HUES64 (cell line): ENCODE measurements around the gene ATP9B. TPM values are rescaled to one million over a fixed set of nuclear protein-coding genes. Genes with fewer than 3 reads are reported as not detected.

Source experiments
- H3K27ac ChIP-seq: 2 replicates; pipeline ENCODE4 v1.7.0; 2013; ENCODE audit warnings: low read depth, low read length, inconsistent platforms
- H3K27me3 ChIP-seq: 2 replicates; pipeline ENCODE4 v1.6.1; 2013; ENCODE audit warnings: mild to moderate bottlenecking, low read length; ENCODE audit not compliant: insufficient read depth
- H3K36me3 ChIP-seq: 2 replicates; pipeline ENCODE4 v1.6.1; 2013; ENCODE audit warnings: mild to moderate bottlenecking, low read length; ENCODE audit not compliant: insufficient read depth
- H3K4me1 ChIP-seq: 2 replicates; pipeline ENCODE4 v1.6.1; 2013; ENCODE audit warnings: mild to moderate bottlenecking, low read length, moderate library complexity; ENCODE audit not compliant: insufficient read depth
- H3K4me3 ChIP-seq: 2 replicates; pipeline ENCODE4 v1.5.1; 2013; ENCODE audit warnings: mild to moderate bottlenecking, low read length, moderate library complexity
- H3K9ac ChIP-seq: 2 replicates; pipeline ENCODE4 v1.6.1; 2013; ENCODE audit warnings: mild to moderate bottlenecking, low read depth, low read length
- H3K9me3 ChIP-seq: 2 replicates; pipeline ENCODE4 v1.6.1; 2013; ENCODE audit warnings: low read depth, low read length; ENCODE audit not compliant: insufficient read depth
- WGBS: fragments of 150-250, 120-280 bp; methylation state at CpG from one replicate; pipeline ENCODE4 v1.1.7; 2013; ENCODE audit warnings: missing lambda C conversion rate; 5-methylcytosine and 5-hydroxymethylcytosine counted together
- polyA plus RNA-seq, 2 experiments: library from polyadenylated mRNA; stranded (reverse); fragments of 50-300 nt; gene quantifications; one replicate each; pipeline ENCODE4 v1.2.3, GENCODE V29; 2013

ATP9B gene, protein sequence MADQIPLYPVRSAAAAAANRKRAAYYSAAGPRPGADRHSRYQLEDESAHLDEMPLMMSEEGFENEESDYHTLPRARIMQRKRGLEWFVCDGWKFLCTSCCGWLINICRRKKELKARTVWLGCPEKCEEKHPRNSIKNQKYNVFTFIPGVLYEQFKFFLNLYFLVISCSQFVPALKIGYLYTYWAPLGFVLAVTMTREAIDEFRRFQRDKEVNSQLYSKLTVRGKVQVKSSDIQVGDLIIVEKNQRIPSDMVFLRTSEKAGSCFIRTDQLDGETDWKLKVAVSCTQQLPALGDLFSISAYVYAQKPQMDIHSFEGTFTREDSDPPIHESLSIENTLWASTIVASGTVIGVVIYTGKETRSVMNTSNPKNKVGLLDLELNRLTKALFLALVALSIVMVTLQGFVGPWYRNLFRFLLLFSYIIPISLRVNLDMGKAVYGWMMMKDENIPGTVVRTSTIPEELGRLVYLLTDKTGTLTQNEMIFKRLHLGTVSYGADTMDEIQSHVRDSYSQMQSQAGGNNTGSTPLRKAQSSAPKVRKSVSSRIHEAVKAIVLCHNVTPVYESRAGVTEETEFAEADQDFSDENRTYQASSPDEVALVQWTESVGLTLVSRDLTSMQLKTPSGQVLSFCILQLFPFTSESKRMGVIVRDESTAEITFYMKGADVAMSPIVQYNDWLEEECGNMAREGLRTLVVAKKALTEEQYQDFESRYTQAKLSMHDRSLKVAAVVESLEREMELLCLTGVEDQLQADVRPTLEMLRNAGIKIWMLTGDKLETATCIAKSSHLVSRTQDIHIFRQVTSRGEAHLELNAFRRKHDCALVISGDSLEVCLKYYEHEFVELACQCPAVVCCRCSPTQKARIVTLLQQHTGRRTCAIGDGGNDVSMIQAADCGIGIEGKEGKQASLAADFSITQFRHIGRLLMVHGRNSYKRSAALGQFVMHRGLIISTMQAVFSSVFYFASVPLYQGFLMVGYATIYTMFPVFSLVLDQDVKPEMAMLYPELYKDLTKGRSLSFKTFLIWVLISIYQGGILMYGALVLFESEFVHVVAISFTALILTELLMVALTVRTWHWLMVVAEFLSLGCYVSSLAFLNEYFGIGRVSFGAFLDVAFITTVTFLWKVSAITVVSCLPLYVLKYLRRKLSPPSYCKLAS
- 9.4 TPM for polyA plus RNA-seq (2013, experiment 1 of 2)
- polyA plus RNA-seq (2013, experiment 2 of 2): 11.3 TPM

DNA sequence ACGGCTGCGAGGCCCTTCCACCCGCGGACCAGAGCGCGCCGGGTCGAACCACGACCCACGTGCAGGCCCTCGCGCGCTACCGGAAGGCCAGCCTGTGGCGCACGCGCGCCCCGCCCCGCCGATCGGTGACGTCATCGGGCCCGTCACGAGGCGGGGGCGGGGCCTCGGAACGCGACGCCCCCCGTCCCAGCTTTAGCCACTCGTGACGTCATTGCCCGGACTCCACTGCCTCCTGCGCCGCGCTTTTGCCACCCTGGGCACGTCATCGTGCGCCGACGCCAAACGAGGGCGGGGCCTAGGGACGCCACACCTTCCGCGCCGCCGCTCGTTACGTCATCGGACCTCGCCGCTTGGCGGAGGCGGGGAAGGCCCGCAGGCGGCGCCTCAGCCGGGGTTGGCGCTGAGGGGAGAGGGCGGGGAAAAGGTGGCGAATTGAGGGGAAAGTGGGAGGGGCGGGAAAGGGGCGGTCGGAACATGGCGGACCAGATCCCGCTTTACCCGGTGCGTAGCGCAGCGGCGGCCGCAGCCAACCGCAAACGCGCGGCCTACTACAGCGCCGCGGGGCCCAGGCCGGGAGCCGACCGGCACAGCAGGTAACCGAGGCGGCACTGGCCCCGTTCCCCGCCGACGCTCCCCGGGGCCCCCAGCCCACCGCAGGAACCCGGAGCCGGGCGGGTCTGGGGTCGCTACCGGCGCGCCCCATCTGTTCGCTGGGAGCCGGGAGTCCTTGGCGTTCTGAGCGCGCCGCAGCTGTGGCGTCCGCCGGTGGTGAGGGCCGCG is at the start of gene ATP9B:
TSS of gene ATP9B (plus strand) at position 458 of the 780 bp plus-strand sequence. CDS start at position 475, 17 bp downstream.
- Histone ChIP-seq H3K27ac (peak within 1 kb of the TSS; percentile 88), H3K4me1 (0 out of 2 replicates have a peak, but pooled peaks cover 3% of the 10 kb centered on the region), H3K36me3 (0 out of 2 replicates have a peak, but pooled peaks cover 3% of the 10 kb centered on the region), H3K9ac (peak within 1 kb of the TSS; percentile 87), H3K4me3 (peak within 1 kb of the TSS; percentile 94), H3K9me3 (peaks cover 29% of the 10 kb centered on the region), H3K27me3 (peaks cover 23% of the 10 kb centered on the region)
- 3% methylated on average over 112 of the region's 112 CpGs for whole genome bisulfite sequencing

DNA sequence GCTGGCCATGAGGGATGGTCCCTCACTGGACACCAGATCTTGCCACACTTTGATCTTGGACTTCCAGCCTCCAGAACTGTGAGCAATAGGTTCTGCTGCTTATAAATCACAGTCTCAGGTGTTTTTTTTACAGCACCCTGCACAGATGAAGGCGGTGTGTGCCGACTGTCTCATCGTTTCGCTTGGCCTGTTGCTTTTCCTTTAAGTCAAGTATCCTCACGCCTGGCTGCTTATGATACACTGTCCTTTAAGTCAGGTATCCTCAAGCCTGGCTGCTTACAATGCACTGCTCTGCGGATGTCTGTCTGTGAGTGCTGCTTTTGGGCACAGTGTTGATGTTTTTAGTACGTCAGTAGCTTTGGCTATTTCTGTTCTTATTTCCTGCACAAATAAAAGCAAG is 49.3 kb upstream of the ATP9B start:
- Histone ChIP-seq H3K36me3 (no peaks in the 10 kb centered on the region), H3K27ac (no peak overlapping the region), H3K9me3 (peaks cover 10% of the 10 kb centered on the region), H3K9ac (no peak overlapping the region), H3K27me3 (no peaks in the 10 kb centered on the region), H3K4me1 (no peaks in the 10 kb centered on the region), H3K4me3 (no peak overlapping the region)
- WGBS: 80% methylated on average over 7 of the region's 7 CpGs

DNA sequence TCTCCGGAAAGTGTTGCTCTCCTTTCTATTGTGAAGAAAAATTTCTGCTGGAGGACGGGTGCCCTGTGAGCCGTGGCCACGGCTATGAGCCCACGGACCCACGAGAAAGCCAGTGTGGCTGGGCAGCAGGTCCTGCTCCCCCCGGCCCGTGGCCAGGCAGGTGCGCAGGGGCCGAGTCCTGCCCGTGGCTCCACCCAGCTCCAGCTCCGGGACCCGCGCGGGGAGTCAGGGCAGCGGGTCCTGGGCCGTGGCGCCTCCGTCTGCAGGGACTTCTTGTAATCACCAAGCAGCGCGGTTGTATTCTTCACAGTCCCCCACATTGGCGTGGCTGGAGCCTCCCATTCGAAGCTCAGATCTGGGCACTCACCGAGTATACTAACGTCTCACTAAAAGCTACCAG is 46.6 kb upstream of the ATP9B start:
- 94% methylated on average over 25 of the region's 25 CpGs for WGBS
- Histone ChIP-seq H3K9me3 (peaks cover 10% of the 10 kb centered on the region), H3K4me3 (no peak overlapping the region), H3K4me1 (no peaks in the 10 kb centered on the region), H3K27me3 (no peaks in the 10 kb centered on the region), H3K9ac (no peak overlapping the region), H3K27ac (no peak overlapping the region), H3K36me3 (no peaks in the 10 kb centered on the region)

DNA sequence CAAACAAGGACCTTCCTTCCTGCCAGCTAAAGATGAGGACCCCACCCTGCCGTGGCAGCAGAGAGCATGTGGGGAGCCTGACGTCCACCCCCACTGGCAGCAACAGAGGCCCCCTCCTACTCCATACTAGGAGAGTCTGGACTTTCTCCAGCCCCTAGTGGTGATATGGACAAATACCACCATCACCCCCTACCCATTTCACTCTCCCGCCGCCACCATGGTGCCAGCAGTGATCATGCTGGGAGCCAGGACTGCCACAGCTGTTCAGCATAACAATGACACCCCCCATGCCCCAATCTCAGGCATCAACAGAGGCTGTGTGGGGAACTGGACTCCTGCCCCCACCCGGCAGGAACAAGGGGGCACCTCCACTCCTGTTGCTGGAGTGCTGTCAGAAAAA is 42.7 kb upstream of the ATP9B start:
- Histone ChIP-seq H3K27ac (no peak overlapping the region), H3K4me3 (no peak overlapping the region), H3K9me3 (peaks cover 20% of the 10 kb centered on the region; the same call in 1 of the 2 replicates), H3K4me1 (no peaks in the 10 kb centered on the region), H3K27me3 (no peaks in the 10 kb centered on the region), H3K36me3 (no peaks in the 10 kb centered on the region), H3K9ac (no peak overlapping the region)
- WGBS: 44% methylated on average over 5 of the region's 5 CpGs

DNA sequence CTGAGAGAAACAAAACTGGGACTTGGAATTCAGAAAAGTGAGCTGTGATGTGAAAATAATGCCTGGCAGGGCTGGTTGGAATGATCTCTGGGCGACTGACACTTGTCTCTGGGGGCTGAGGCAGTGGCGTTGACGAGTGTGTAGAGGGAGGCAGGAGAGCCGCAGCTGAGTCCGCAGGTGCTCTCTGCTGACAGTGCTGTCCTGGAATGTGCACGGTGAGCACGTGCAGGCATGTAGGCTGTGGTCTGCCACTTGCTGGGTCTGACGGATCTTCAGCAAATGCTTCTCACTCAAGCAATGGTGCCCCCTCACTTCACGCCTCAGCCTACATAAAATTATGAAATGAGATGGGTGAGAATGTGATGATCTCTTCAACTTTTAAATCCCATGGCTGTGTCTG is 38.5 kb upstream of the ATP9B start:
- H3K27me3 ChIP-seq: no peaks in the 10 kb centered on the region
- no peak overlapping the region for H3K9ac ChIP-seq
- H3K9me3 ChIP-seq: peaks cover 19% of the 10 kb centered on the region; the same call in 1 of the 2 replicates
- no peaks in the 10 kb centered on the region for H3K36me3 ChIP-seq
- no peak overlapping the region for H3K27ac ChIP-seq
- no peaks in the 10 kb centered on the region for H3K4me1 ChIP-seq
- WGBS: 88% methylated on average over 8 of the region's 9 CpGs
- H3K4me3 ChIP-seq: no peak overlapping the region

DNA sequence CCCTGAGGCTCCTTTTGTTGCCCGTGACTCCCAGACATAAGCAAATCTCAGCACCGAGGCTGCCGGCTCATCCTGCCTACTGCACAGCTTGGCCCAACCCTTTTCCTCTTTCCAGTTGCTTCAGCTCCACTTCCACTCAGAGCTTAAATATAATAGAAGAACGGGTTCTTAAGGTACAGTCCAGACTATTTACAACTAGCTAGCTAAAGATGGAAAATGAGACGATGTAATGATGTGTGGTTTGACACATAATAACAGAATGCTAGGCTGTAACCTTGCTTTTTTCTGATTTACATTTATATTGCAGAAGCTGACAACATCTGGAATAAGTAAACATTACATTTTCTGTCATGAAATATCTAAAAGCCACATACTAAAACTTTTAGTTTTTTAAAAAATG is 26.9 kb upstream of the ATP9B start:
- Histone ChIP-seq H3K36me3 (no peaks in the 10 kb centered on the region), H3K9ac (no peak overlapping the region), H3K9me3 (peaks cover 24% of the 10 kb centered on the region), H3K4me1 (no peaks in the 10 kb centered on the region), H3K4me3 (no peak overlapping the region), H3K27ac (no peak overlapping the region), H3K27me3 (no peaks in the 10 kb centered on the region)
- 89% methylated on average over 3 of the region's 5 CpGs for WGBS

DNA sequence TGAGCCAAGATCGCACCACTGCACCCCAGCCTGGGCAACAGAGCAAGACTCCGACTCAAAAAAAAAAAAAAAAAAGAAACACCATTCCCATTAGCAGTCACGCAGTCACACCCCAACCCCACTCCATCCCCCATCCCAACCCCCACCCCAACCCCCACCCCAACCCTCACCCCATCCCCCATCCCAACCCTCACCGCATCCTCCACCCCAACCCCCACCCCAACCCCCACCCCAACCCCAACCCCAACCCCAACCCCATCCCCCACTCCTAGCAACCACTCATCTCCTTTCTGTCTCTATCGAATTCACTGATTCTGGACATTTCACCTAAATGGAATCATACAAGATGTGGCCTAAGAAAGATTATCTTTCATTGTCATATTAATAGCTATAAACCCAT is 25.9 kb upstream of the ATP9B start:
- WGBS: no CpG with 5 or more reads among the region's 5 CpGs
- Histone ChIP-seq H3K36me3 (no peaks in the 10 kb centered on the region), H3K9ac (no peak overlapping the region), H3K4me1 (no peaks in the 10 kb centered on the region), H3K4me3 (no peak overlapping the region), H3K27ac (no peak overlapping the region), H3K27me3 (no peaks in the 10 kb centered on the region), H3K9me3 (peaks cover 14% of the 10 kb centered on the region; the same call in 1 of the 2 replicates)

DNA sequence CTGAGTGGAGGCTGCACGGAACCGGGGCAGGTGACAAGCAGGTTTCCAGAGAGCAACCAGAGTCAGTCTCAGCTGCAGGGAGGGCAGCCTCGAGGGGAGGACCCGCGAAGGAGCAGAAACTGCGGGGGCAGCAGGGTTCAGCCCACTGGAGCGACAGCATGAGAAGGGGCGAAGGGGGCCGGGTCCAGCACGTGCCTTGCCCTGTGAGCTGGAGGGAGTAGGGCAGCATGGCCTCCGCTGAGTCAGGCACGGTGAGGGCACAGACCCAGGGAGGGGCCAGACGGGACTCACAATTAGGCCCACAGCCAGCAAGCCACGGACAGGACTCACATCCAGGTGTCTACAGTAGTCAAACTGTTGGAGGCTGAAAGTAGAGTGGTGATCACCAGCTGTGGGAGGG is 22.7 kb upstream of the ATP9B start:
- H3K9me3 ChIP-seq: no peaks in the 10 kb centered on the region
- WGBS: 81% methylated on average over 14 of the region's 14 CpGs
- no peak overlapping the region for H3K9ac ChIP-seq
- no peaks in the 10 kb centered on the region for H3K27me3 ChIP-seq
- H3K4me3 ChIP-seq: no peak overlapping the region
- no peaks in the 10 kb centered on the region for H3K4me1 ChIP-seq
- no peak overlapping the region for H3K27ac ChIP-seq
- no peaks in the 10 kb centered on the region for H3K36me3 ChIP-seq

DNA sequence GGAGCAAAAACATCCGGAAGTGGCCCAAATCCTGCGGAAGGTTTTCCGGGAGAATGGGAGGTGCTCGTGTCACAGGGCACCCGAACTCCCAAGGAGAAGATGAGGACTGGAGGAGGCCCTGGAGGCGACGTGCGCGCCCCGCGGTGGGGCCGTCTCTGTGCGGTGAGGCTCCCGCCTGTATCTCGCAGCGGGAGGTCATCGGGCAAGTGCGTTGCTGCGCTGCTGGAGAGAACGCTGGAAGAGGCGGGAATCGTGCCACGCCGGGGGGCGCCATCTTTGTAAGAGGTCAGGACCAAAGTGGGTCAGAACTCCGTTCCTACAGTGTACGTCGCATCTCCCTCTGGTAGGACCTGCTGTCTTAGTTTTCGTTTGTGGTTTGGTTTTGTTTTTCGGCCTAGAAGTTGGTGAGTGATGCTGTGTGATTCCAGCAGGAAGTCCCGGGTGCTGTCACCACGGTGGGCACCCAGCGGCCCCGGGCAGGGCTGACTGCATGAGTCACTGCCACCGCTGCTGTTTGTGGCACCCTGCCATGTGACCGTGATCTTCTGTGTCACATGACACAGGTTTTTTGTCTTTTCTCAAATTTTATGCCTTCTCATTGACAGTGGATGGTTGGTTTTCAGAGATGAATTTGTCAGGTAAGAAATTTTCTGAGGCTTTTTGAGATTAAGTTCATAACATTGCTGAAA is 21.5 kb upstream of the ATP9B start:
- Histone ChIP-seq H3K27ac (no peak overlapping the region), H3K4me1 (no peaks in the 10 kb centered on the region), H3K27me3 (no peaks in the 10 kb centered on the region), H3K9ac (no peak overlapping the region), H3K4me3 (no peak overlapping the region), H3K36me3 (no peaks in the 10 kb centered on the region), H3K9me3 (no peaks in the 10 kb centered on the region)
- WGBS: 96% methylated on average over 36 of the region's 36 CpGs

DNA sequence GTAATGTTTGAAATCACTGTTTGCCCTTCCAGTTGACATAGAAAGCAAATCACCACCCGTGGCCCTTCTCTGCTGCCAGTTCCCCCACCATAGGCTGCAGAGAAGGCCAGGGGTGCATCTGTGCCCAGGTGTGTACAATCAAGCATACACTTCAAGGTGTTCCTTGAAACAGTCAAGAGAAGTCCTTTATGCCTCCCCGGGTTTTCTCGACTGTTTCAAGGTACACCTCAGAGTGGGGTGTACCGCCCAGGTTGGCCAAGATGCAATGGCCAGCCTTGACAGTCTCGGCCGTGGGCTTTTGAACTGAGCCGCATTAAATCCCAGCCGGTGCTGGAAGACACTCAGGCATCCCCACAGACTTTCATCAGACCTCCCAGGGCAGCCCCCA is 21.0 kb upstream of the ATP9B start:
- H3K4me3 ChIP-seq: no peak overlapping the region
- no peak overlapping the region for H3K9ac ChIP-seq
- no peak overlapping the region for H3K27ac ChIP-seq
- no peaks in the 10 kb centered on the region for H3K36me3 ChIP-seq
- no peaks in the 10 kb centered on the region for H3K4me1 ChIP-seq
- no peaks in the 10 kb centered on the region for H3K9me3 ChIP-seq
- no peaks in the 10 kb centered on the region for H3K27me3 ChIP-seq
- WGBS: 94% methylated on average over 8 of the region's 8 CpGs
